Testis (tissue), 3 donors: ENCODE data around the gene SSR1. TPM values are rescaled to one million over a fixed set of nuclear protein-coding genes. Genes with fewer than 3 reads are reported as not detected.

ENCODE experiments used
- DNase-seq: peaks from one replicate; pipeline ENCODE4 v3.0.0-alpha.2; 2019
- H3K27ac ChIP-seq, 2 donors: fragments of 200-600 bp; sonication (generic); one replicate each; pipeline ENCODE4 v1.5.1; 2019
- H3K27me3 ChIP-seq: fragments of 200-600 bp; sonication (generic); one replicate; pipeline ENCODE4 v1.5.1; 2019
- H3K36me3 ChIP-seq: fragments of 200-600 bp; sonication (generic); one replicate; pipeline ENCODE4 v1.5.1; 2017; ENCODE audit warnings: low read depth; ENCODE audit errors: missing control alignments
- H3K4me1 ChIP-seq: fragments of 200-600 bp; sonication (generic); one replicate; pipeline ENCODE4 v1.5.1; 2019
- H3K4me3 ChIP-seq, 2 donors: fragments of 200-600 bp; sonication (generic); one replicate each; pipeline ENCODE4 v1.5.1; 2017 to 2019
- H3K9me3 ChIP-seq: fragments of 200-600 bp; sonication (generic); one replicate; pipeline ENCODE4 v1.5.1; 2017
- CTCF ChIP-seq, 3 experiments: fragments of 450-650 bp in 2 of 3; fragments of 200-600 bp in 1 of 3; sonication (generic) in 1 of 3; IDR thresholded peaks; one replicate each; pipeline ENCODE4 v1.5.1; 2016 to 2019; ENCODE audit warnings: antibody characterized with exemption in 3 of 3, mild to moderate bottlenecking in 2 of 3, moderate library complexity in 1 of 3
- POLR2A ChIP-seq: fragments of 450-650 bp; IDR thresholded peaks from one replicate; pipeline ENCODE4 v1.6.1; 2017; ENCODE audit warnings: antibody characterized with exemption, mild to moderate bottlenecking, moderate library complexity
- WGBS, 2 donors: methylation state at CpG; one replicate each; pipeline ENCODE4 v1.1.5; 2018; 5-methylcytosine and 5-hydroxymethylcytosine counted together
- intact Hi-C: fragments of 100-400 bp; cut with DNase I; formaldehyde crosslinking; loops from one replicate; pipeline ENCODE4 v1.15.1; 2023; ENCODE audit warnings: low total_unique reads
- polyA plus RNA-seq: library from polyadenylated mRNA; stranded (reverse); fragments of 350-450 nt; fragmentation: Illumina TruSeq; extraction: RNeasy Lipid Tissue Mini Kit (QIAGEN cat#74804); gene quantifications from one replicate; pipeline ENCODE4 v1.2.3, GENCODE V29; 2014; ENCODE audit warnings: low read depth, low replicate concordance; ENCODE audit not compliant: insufficient read depth
- total RNA-seq, 2 donors: library from RNA; depleted of rRNA; stranded (reverse); fragments of >200 nt; gene quantifications; one replicate each; pipeline ENCODE4 v1.2.3, GENCODE V29; 2016

The SSR1 gene
- total and polyA plus RNA-seq, 3 donors from 2014 or later: 42.7 to 65.7 (median 62.5) TPM

- WGBS, 2 donors: 54 to 81% methylated on average over 5 of the region's 5 CpGs
- TF ChIP-seq POLR2A (no peak), CTCF (IDR thresholded peaks at IDR 0.05) (no peak)
Measured at GRCh38 chr6:7222197-7222596, 90.8 kb downstream of the SSR1 start.

GRCh38 chr6:7219310-7219709 is 93.7 kb downstream of the SSR1 start:
- peak overlapping the region; percentile 69 for H3K27ac ChIP-seq
- intact Hi-C loops: no loop called here
- H3K9me3 ChIP-seq: no peaks in the 10 kb centered on the region
- 39 to 50% methylated on average over 6 of the region's 6 CpGs for WGBS, 2 donors
- TF ChIP-seq CTCF (IDR thresholded peaks at IDR 0.05): no peak
- no peak for TF ChIP-seq POLR2A
- H3K27me3 ChIP-seq: no peaks in the 10 kb centered on the region
- DNase-seq: peak; percentile 76
- no peak overlapping the region for H3K4me3 ChIP-seq
- H3K36me3 ChIP-seq: no peaks in the 10 kb centered on the region
- peaks cover 50% of the 10 kb centered on the region for H3K4me1 ChIP-seq

More at GRCh38 chr6:7222197-7222596, 90.8 kb downstream of the SSR1 start:
- H3K9me3 ChIP-seq: no peaks in the 10 kb centered on the region
- no peak for DNase-seq
- peaks cover 55% of the 10 kb centered on the region for H3K4me1 ChIP-seq
- intact Hi-C loops: no loop called here
- H3K27ac ChIP-seq: peak overlapping the region; percentile 5 to 29
- no peak overlapping the region for H3K4me3 ChIP-seq
- H3K36me3 ChIP-seq: no peaks in the 10 kb centered on the region
- no peaks in the 10 kb centered on the region for H3K27me3 ChIP-seq

GRCh38 chr6:7218406-7218988 is 94.5 kb downstream of the SSR1 start:
- H3K4me3 ChIP-seq: no peak overlapping the region
- no peaks in the 10 kb centered on the region for H3K27me3 ChIP-seq
- TF ChIP-seq POLR2A (no peak), CTCF (IDR thresholded peaks at IDR 0.05) (peak in 1 of 3 experiments; percentile 1)
- peak overlapping the region in 1 of 2 donors; percentile 69 for H3K27ac ChIP-seq
- WGBS, 2 donors: 51 to 68% methylated on average over 2 of the region's 2 CpGs
- DNase-seq: no peak
- H3K36me3 ChIP-seq: no peaks in the 10 kb centered on the region
- intact Hi-C loops: no loop called here
- H3K9me3 ChIP-seq: no peaks in the 10 kb centered on the region
- peaks cover 50% of the 10 kb centered on the region for H3K4me1 ChIP-seq

Other genes starting within 250 kb of the SSR1 start
- 10 to 100 TPM; 75.0 to 79.2 TPM for gene RREB1, start 205.2 kb downstream of the SSR1 start, total RNA-seq
- gene RREB1, start 205.2 kb downstream of the SSR1 start, polyA plus RNA-seq: 30.0 TPM
- 10 to 100 TPM in 1 of 2 donors, 1 to 10 TPM in 1; 5.7 to 14.9 TPM for gene CAGE1, start 76.5 kb upstream of the SSR1 start, total RNA-seq
- 7.2 TPM for gene CAGE1, start 76.5 kb upstream of the SSR1 start, polyA plus RNA-seq
- gene RIOK1, start 76.6 kb upstream of the SSR1 start, total RNA-seq: 10 to 100 TPM; 25.1 to 37.5 TPM
- gene RIOK1, start 76.6 kb upstream of the SSR1 start, polyA plus RNA-seq: 29.8 TPM
- 1 to 10 TPM; 3.6 to 4.1 TPM for gene DSP, start 228.5 kb upstream of the SSR1 start, total RNA-seq
- gene DSP, start 228.5 kb upstream of the SSR1 start, polyA plus RNA-seq: 4.5 TPM